Heart right ventricle (tissue), 16 donors: Measurements from ENCODE around the gene ATP2A1. TPM values are rescaled to one million over a fixed set of nuclear protein-coding genes. Genes with fewer than 3 reads are reported as not detected.
"Not testable (repeated sequence)": the region's sequence is repeated elsewhere in the genome, so short reads cannot be mapped to it uniquely, and the experiment has no call there.

Experiments
- ATAC-seq, 8 donors: fragments of 200-7000 bp; cut with Tn5 transposase; one replicate each; pipeline ENCODE4 v1.9.1; 2020; ENCODE audit warnings: mild to moderate bottlenecking in 8 of 8, moderate library complexity in 8 of 8, moderate number of reproducible peaks in 1 of 8
- DNase-seq, 2 donors: peaks; one replicate each; pipeline ENCODE4 v3.0.0-alpha.2; 2020
- H3K27ac ChIP-seq, 10 donors: fragments of 200-600 bp; sonication (generic) in 2 of 10; one replicate each; pipeline versions ENCODE4 v1.5.0 to v1.8.0; 2020 to 2022; ENCODE audit warnings: mild to moderate bottlenecking in 3 of 10
- H3K27me3 ChIP-seq, 7 donors: fragments of 200-600 bp; one replicate each; pipeline ENCODE4 v1.8.0; 2021 to 2022; ENCODE audit warnings: mild to moderate bottlenecking in 2 of 7
- H3K36me3 ChIP-seq, 9 donors: fragments of 200-600 bp; sonication (generic) in 1 of 9; one replicate each; pipeline versions ENCODE4 v1.5.0 to v1.8.0; 2020 to 2022; ENCODE audit warnings: mild to moderate bottlenecking in 2 of 9
- H3K4me1 ChIP-seq, 9 donors: fragments of 200-600 bp; sonication (generic) in 1 of 9; one replicate each; pipeline versions ENCODE4 v1.5.0 to v1.8.0; 2020 to 2022; ENCODE audit warnings: mild to moderate bottlenecking in 4 of 9
- H3K4me3 ChIP-seq, 10 donors: fragments of 200-600 bp; sonication (generic) in 2 of 10; one replicate each; pipeline versions ENCODE4 v1.5.0 to v1.8.0; 2020 to 2022; ENCODE audit warnings: mild to moderate bottlenecking in 7 of 10, moderate library complexity in 2 of 10
- H3K9me3 ChIP-seq, 11 donors: fragments of 200-600 bp in 10 of 11; sonication (generic) in 2 of 11; one replicate each; pipeline versions ENCODE4 v1.5.0 to v1.8.0; 2013 to 2022; ENCODE audit warnings: mild to moderate bottlenecking in 2 of 11, control low read depth in 1 of 11, moderate library complexity in 1 of 11
- CTCF ChIP-seq, 9 donors: fragments of 200-600 bp; sonication (generic) in 2 of 9; IDR thresholded peaks; one replicate each; pipeline versions ENCODE4 v1.5.0 to v1.8.0; 2021 to 2022; ENCODE audit warnings: antibody characterized with exemption in 9 of 9, mild to moderate bottlenecking in 5 of 9, moderate library complexity in 1 of 9
- WGBS, 2 donors: extraction: QIAGEN DNeasy Blood & Tissue Kit; methylation state at CpG; one replicate each; pipeline ENCODE4 v1.1.7; 2013; ENCODE audit warnings: inconsistent platforms in 1 of 2; 5-methylcytosine and 5-hydroxymethylcytosine counted together
- intact Hi-C, 10 donors: fragments of 100-400 bp; cut with DNase I; formaldehyde crosslinking; loops; one replicate each; pipeline versions ENCODE4 v1.11.1 to v1.14.2; 2022
- polyA plus RNA-seq, 2 donors: library from polyadenylated mRNA; stranded (reverse); fragments of 200-250 nt; gene quantifications; one replicate each; pipeline ENCODE4 v1.2.3, GENCODE V29; 2013
- total RNA-seq, 10 donors: library from RNA; stranded (reverse); fragmentation: NEBNext Ultra II Directional in 3 of 10; extraction: Animal tissue kit (Norgen Biotek cat#: 25700) in 3 of 10; gene quantifications; one replicate each; pipeline versions ENCODE4 v1.2.1 to v1.2.4, GENCODE V29; 2021 to 2023
- donor health status: Arrhythmogenic right ventricular cardiomyopathy.
- donor health status: ischemic (EF 13 %, LVEDD 7.1; RV severe dilation, severe dysfunction).
- donor health status: healthy with polysubstance abuse.
- donor health status: DM: no; HTN: yes; CAD: no.
- donor health status: DM: no; HTN: no; CAD: no.
- donor health status: ischemic (EF 25% LVEDD 6.9; RV normal size, moderate dysfunction).
- donor health status: ischemic (EF 25% LVEDD 5.7; RV mildly dilated, moderate dysfunction).
- donor health status: healthy.
- donor health status: DM: yes; HTN: yes; CAD: no.
- donor health status: Ischemic cardiomyopathy.
- donor health status: ischemic (EF 35%, LVEDD 5.7; RV mildly dilated, moderate dysfunction).
- donor health status: nonischemic (EF 11% LVEDD 7.7; RV severe dilation, severe dysfunction).
- donor health status: DM: yes; HTN: yes; CAD: no.
- donor health status: PGD.
- donor health status: ischemic (EF 29% LVEDD 5.4; RV normal size, mild dysfunction).
- donor health status: nonischemic (EF 23%, LVEDD 6.1; RV moderate dilation, normal function).

The ATP2A1 gene
- total and polyA plus RNA-seq, 12 donors = 0.13 to 1.0 (median 0.23) TPM

- DNase-seq = no peak
- WGBS, 2 donors = 44 to 47% methylated on average over 24 of the region's 24 CpGs
These were observed 4.4 kb downstream of the ATP2A1 start for GRCh38 chr16:28882551-28883160.

GRCh38 chr16:28883221-28883996, 5.1 kb downstream of the ATP2A1 start:
- peaks cover 0 to 16% (median 13%) of the 10 kb centered on the region in 9 donors for H3K4me1 ChIP-seq
- no peak for TF ChIP-seq CTCF (IDR thresholded peaks at IDR 0.05)
- no peaks in the 10 kb centered on the region for H3K9me3 ChIP-seq
- H3K27ac ChIP-seq = no peak overlapping the region
- no peak overlapping the region for H3K4me3 ChIP-seq
- no peaks in the 10 kb centered on the region for H3K36me3 ChIP-seq
- 58 to 60% methylated on average over 24 to 25 of the region's 25 CpGs for WGBS, 2 donors
- no peak for DNase-seq
- intact Hi-C loops = loop anchor here in 1 of 10 donors (5.0 kb wide), 1 partner anchor 59 kb away; no protein-coding TSS in a partner anchor
- ATAC-seq = no peak
- peaks cover 0 to 23% (median 5%) of the 10 kb centered on the region in 7 donors for H3K27me3 ChIP-seq

More at GRCh38 chr16:28882551-28883160, 4.4 kb downstream of the ATP2A1 start:
- H3K4me1 ChIP-seq = peaks cover 0 to 16% (median 13%) of the 10 kb centered on the region in 9 donors
- no peak for ATAC-seq
- H3K27me3 ChIP-seq = peaks cover 0 to 23% (median 5%) of the 10 kb centered on the region in 7 donors
- no peak for TF ChIP-seq CTCF (IDR thresholded peaks at IDR 0.05)
- no peak overlapping the region for H3K4me3 ChIP-seq
- no peak overlapping the region for H3K27ac ChIP-seq
- intact Hi-C loops = loop anchor here in 1 of 10 donors (5.0 kb wide), 1 partner anchor 60 kb away; no protein-coding TSS in a partner anchor
- H3K36me3 ChIP-seq = no peaks in the 10 kb centered on the region
- H3K9me3 ChIP-seq = no peaks in the 10 kb centered on the region

GRCh38 chr16:28884045-28884444, 5.8 kb downstream of the ATP2A1 start:
- H3K36me3 ChIP-seq = no peaks in the 10 kb centered on the region
- no peak overlapping the region for H3K27ac ChIP-seq
- TF ChIP-seq CTCF (IDR thresholded peaks at IDR 0.05) = no peak
- intact Hi-C loops = loop anchor here in 1 of 10 donors (5.0 kb wide), 1 partner anchor 58 kb away; no protein-coding TSS in a partner anchor
- H3K4me1 ChIP-seq = peaks cover 0 to 13% (median 12%) of the 10 kb centered on the region in 9 donors
- ATAC-seq (no peak), DNase-seq (no peak)
- H3K4me3 ChIP-seq = no peak overlapping the region
- 92 to 94% methylated on average over 6 of the region's 6 CpGs for WGBS, 2 donors
- H3K27me3 ChIP-seq = peaks cover 0 to 23% (median 5%) of the 10 kb centered on the region in 7 donors
- no peaks in the 10 kb centered on the region for H3K9me3 ChIP-seq

GRCh38 chr16:28886945-28887344, 8.7 kb downstream of the ATP2A1 start:
- DNase-seq = no peak
- no peak overlapping the region for H3K27ac ChIP-seq
- H3K27me3 ChIP-seq = peaks cover 0 to 11% (median 5%) of the 10 kb centered on the region in 7 donors
- no peak for TF ChIP-seq CTCF (IDR thresholded peaks at IDR 0.05)
- H3K36me3 ChIP-seq = no peaks in the 10 kb centered on the region
- WGBS, 2 donors = 41 to 51% methylated on average over 10 of the region's 10 CpGs
- intact Hi-C loops = no loop called here
- no peaks in the 10 kb centered on the region for H3K4me1 ChIP-seq
- no peak for ATAC-seq
- H3K9me3 ChIP-seq = no peaks in the 10 kb centered on the region
- H3K4me3 ChIP-seq = no peak overlapping the region

- H3K9me3 ChIP-seq, H3K4me3 ChIP-seq, H3K27me3 ChIP-seq, H3K27ac ChIP-seq, intact Hi-C loops, H3K4me1 ChIP-seq, H3K36me3 ChIP-seq, DNase-seq, ATAC-seq: not testable (repeated sequence)
- WGBS, 2 donors = 97% methylated on average over 5 of the region's 5 CpGs
These were observed 12.1 kb downstream of the ATP2A1 start for GRCh38 chr16:28890355-28890754.
